Epithelial cell of proximal tubule (primary cell): ENCODE data around the gene MCTP2. TPM values are rescaled to one million over a fixed set of nuclear protein-coding genes. Genes with fewer than 3 reads are reported as not detected.
A peak's percentile ranks its signal among the peaks of the same experiment; 100 is the strongest.

Experiments used
- DNase-seq: peaks from one replicate; pipeline ENCODE4 v3.0.0-alpha.2; 2011; ENCODE audit warnings: low read depth
- H3K4me3 ChIP-seq: 2 replicates; pipeline ENCODE4 v1.5.1; 2011; ENCODE audit warnings: low read depth, mild to moderate bottlenecking, low read length
- CTCF ChIP-seq: conservative IDR thresholded peaks from 2 replicates; pipeline ENCODE4 v1.5.1; 2012; ENCODE audit warnings: low read depth, mild to moderate bottlenecking, low read length
- total RNA-seq: library from RNA; depleted of rRNA; stranded (reverse); fragments of >200 nt; gene quantifications from 2 replicates; pipeline ENCODE4 v1.2.3, GENCODE V29; 2015

The MCTP2 gene
- total RNA-seq, 1 donor from 2014 or later, result 7.5 TPM

- peak; percentile 59 for TF ChIP-seq CTCF
- DNase-seq, result peak; percentile 6
Measured at GRCh38 chr15:94412979-94413746, 181.8 kb downstream of the MCTP2 start.

GRCh38 chr15:94414916-94415315, 183.6 kb downstream of the MCTP2 start:
- TF ChIP-seq CTCF, result no peak
- H3K4me3 ChIP-seq, result no peak overlapping the region
- DNase-seq, result no peak

More at GRCh38 chr15:94412979-94413746, 181.8 kb downstream of the MCTP2 start:
- no peak overlapping the region for H3K4me3 ChIP-seq

GRCh38 chr15:94416267-94416666, 184.9 kb downstream of the MCTP2 start:
- H3K4me3 ChIP-seq, result no peak overlapping the region
- DNase-seq, result no peak
- no peak for TF ChIP-seq CTCF

GRCh38 chr15:94416820-94417219, 185.5 kb downstream of the MCTP2 start:
- no peak for TF ChIP-seq CTCF
- no peak overlapping the region for H3K4me3 ChIP-seq
- DNase-seq, result no peak

GRCh38 chr15:94417501-94418293, 186.3 kb downstream of the MCTP2 start:
- no peak overlapping the region for H3K4me3 ChIP-seq
- no peak for TF ChIP-seq CTCF
- no peak for DNase-seq

- no peak overlapping the region for H3K4me3 ChIP-seq
- no peak for DNase-seq
- no peak for TF ChIP-seq CTCF
Measured at GRCh38 chr15:94421706-94422105, 190.3 kb downstream of the MCTP2 start.
